Left ventricle myocardium inferior (tissue), 1 donor: ENCODE measurements around the gene RASSF3. TPM values are rescaled to one million over a fixed set of nuclear protein-coding genes. Genes with fewer than 3 reads are reported as not detected.

ENCODE experiments used
- DNase-seq: peaks from one replicate; pipeline ENCODE4 v3.0.0-alpha.2; 2020
- H3K27ac ChIP-seq: fragments of 200-600 bp; replicated peaks from 2 replicates; pipeline ENCODE4 v1.8.0; 2021
- H3K27me3 ChIP-seq: fragments of 200-600 bp; 2 replicates; pipeline ENCODE4 v1.8.0; 2021; ENCODE audit warnings: low read depth
- H3K36me3 ChIP-seq: fragments of 200-600 bp; 2 replicates; pipeline ENCODE4 v1.8.0; 2021
- H3K4me1 ChIP-seq: fragments of 200-600 bp; 2 replicates; pipeline ENCODE4 v1.8.0; 2021
- H3K4me3 ChIP-seq: fragments of 200-600 bp; 2 replicates; pipeline ENCODE4 v1.8.0; 2021; ENCODE audit warnings: mild to moderate bottlenecking, moderate library complexity
- H3K9me3 ChIP-seq: fragments of 200-600 bp; replicated peaks from 2 replicates; pipeline ENCODE4 v1.8.0; 2021
- CTCF ChIP-seq: fragments of 200-600 bp; IDR thresholded peaks from 2 replicates; pipeline ENCODE4 v1.8.0; 2021; ENCODE audit warnings: antibody characterized with exemption, mild to moderate bottlenecking, borderline replicate concordance
- intact Hi-C: fragments of 100-400 bp; cut with micrococcal nuclease; formaldehyde crosslinking; loops from one replicate; pipeline ENCODE4 v1.11.0; 2022
- total RNA-seq: library from RNA; stranded (reverse); fragmentation: NEBNext Ultra II Directional; extraction: Animal tissue kit (Norgen Biotek cat#: 25700); gene quantifications from one replicate; pipeline ENCODE4 v1.2.1, GENCODE V29; 2021
- donor health status: DM: no; HTN: yes; CAD: no; lungs with severe emphysema.

RASSF3 gene
- total RNA-seq, 1 donor from 2014 or later = 102 TPM

GRCh38 chr12:64740646-64741045 is 130.4 kb downstream of the RASSF3 start:
- TF ChIP-seq CTCF = no peak
- H3K4me3 ChIP-seq = no peak overlapping the region
- intact Hi-C loops = no loop called here
- H3K9me3 ChIP-seq = no peaks in the 10 kb centered on the region
- peaks cover 96% of the 10 kb centered on the region for H3K36me3 ChIP-seq
- peaks cover 28% of the 10 kb centered on the region for H3K4me1 ChIP-seq
- H3K27ac ChIP-seq = no peak overlapping the region
- DNase-seq = no peak
- no peaks in the 10 kb centered on the region for H3K27me3 ChIP-seq

GRCh38 chr12:64742416-64742815 is 132.1 kb downstream of the RASSF3 start:
- intact Hi-C loops = no loop called here
- peaks cover 97% of the 10 kb centered on the region for H3K36me3 ChIP-seq

GRCh38 chr12:64743206-64743605 is 132.9 kb downstream of the RASSF3 start:
- H3K27me3 ChIP-seq = no peaks in the 10 kb centered on the region
- peaks cover 97% of the 10 kb centered on the region for H3K36me3 ChIP-seq
- no peaks in the 10 kb centered on the region for H3K9me3 ChIP-seq
- no peak for TF ChIP-seq CTCF
- H3K4me1 ChIP-seq = peaks cover 14% of the 10 kb centered on the region
- intact Hi-C loops = no loop called here
- no peak overlapping the region for H3K4me3 ChIP-seq
- H3K27ac ChIP-seq = no peak overlapping the region
- DNase-seq = no peak

More at GRCh38 chr12:64742416-64742815, 132.1 kb downstream of the RASSF3 start:
- TF ChIP-seq CTCF = no peak
- Histone ChIP-seq H3K27ac (no peak overlapping the region), H3K4me1 (peaks cover 12% of the 10 kb centered on the region), H3K4me3 (no peak overlapping the region), H3K27me3 (no peaks in the 10 kb centered on the region), H3K9me3 (no peaks in the 10 kb centered on the region)
- DNase-seq = no peak

GRCh38 chr12:64744422-64745258 is 134.3 kb downstream of the RASSF3 start:
- Histone ChIP-seq H3K4me3 (no peak overlapping the region), H3K27ac (no peak overlapping the region), H3K27me3 (no peaks in the 10 kb centered on the region), H3K9me3 (no peaks in the 10 kb centered on the region), H3K4me1 (peaks cover 14% of the 10 kb centered on the region), H3K36me3 (peaks cover 94% of the 10 kb centered on the region)
- no peak for TF ChIP-seq CTCF
- intact Hi-C loops = no loop called here
- DNase-seq = no peak

GRCh38 chr12:64745259-64745807 is 135.0 kb downstream of the RASSF3 start:
- Histone ChIP-seq H3K27me3 (no peaks in the 10 kb centered on the region), H3K4me1 (peaks cover 14% of the 10 kb centered on the region), H3K9me3 (no peaks in the 10 kb centered on the region), H3K27ac (no peak overlapping the region), H3K36me3 (peaks cover 94% of the 10 kb centered on the region), H3K4me3 (no peak overlapping the region)
- no peak for TF ChIP-seq CTCF
- no peak for DNase-seq
- intact Hi-C loops = no loop called here
